Smooth muscle cell (in vitro differentiated cells): ENCODE data around the gene ARHGEF37. TPM values are rescaled to one million over a fixed set of nuclear protein-coding genes. Genes with fewer than 3 reads are reported as not detected.

Experiments used
- DNase-seq: peaks from one replicate; lab custom pipeline; 2025; ENCODE audit not compliant: unreplicated experiment; lab: John Stamatoyannopoulos, UW
- H2AFZ ChIP-seq: fragments of 200-600 bp; sonication (generic); 2 replicates; pipeline ENCODE4 v1.6.0; 2016; ENCODE audit warnings: antibody characterized with exemption, low read depth, mild to moderate bottlenecking
- H3F3A ChIP-seq: fragments of 200-600 bp; sonication (generic); 2 replicates; pipeline ENCODE4 v1.6.0; 2017; ENCODE audit warnings: antibody characterized with exemption, low read depth
- H3K27ac ChIP-seq: fragments of 200-600 bp; sonication (generic); 2 replicates; pipeline ENCODE4 v1.5.1; 2016; ENCODE audit warnings: low read depth, mild to moderate bottlenecking
- H3K27me3 ChIP-seq: fragments of 200-600 bp; sonication (generic); 2 replicates; pipeline ENCODE4 v1.6.1; 2016; ENCODE audit warnings: low read depth, mild to moderate bottlenecking
- H3K36me3 ChIP-seq: fragments of 200-600 bp; sonication (generic); 2 replicates; pipeline ENCODE4 v1.5.1; 2016; ENCODE audit warnings: low read depth
- H3K4me1 ChIP-seq: fragments of 200-600 bp; sonication (generic); 2 replicates; pipeline ENCODE4 v1.5.1; 2016; ENCODE audit warnings: low read depth
- H3K4me2 ChIP-seq: fragments of 200-600 bp; sonication (generic); 2 replicates; pipeline ENCODE4 v1.6.0; 2016; ENCODE audit warnings: mild to moderate bottlenecking
- H3K4me3 ChIP-seq: fragments of 200-600 bp; sonication (generic); 2 replicates; pipeline ENCODE4 v1.5.1; 2016; ENCODE audit warnings: mild to moderate bottlenecking
- H3K79me2 ChIP-seq: fragments of 200-600 bp; sonication (generic); 2 replicates; pipeline ENCODE4 v1.6.0; 2016; ENCODE audit warnings: low read depth, mild to moderate bottlenecking
- H3K9ac ChIP-seq: fragments of 200-600 bp; sonication (generic); 2 replicates; pipeline ENCODE4 v1.6.0; 2016; ENCODE audit warnings: low read depth
- H3K9me3 ChIP-seq: fragments of 200-600 bp; sonication (generic); replicated peaks from 2 replicates; pipeline ENCODE4 v1.5.1; 2016; ENCODE audit warnings: low read depth
- H4K20me1 ChIP-seq: fragments of 200-600 bp; sonication (generic); 2 replicates; pipeline ENCODE4 v1.6.0; 2016; ENCODE audit warnings: low read depth
- WGBS: methylation state at CpG from one replicate; pipeline ENCODE4 v1.1.7; 2016; ENCODE audit warnings: low lambda C conversion rate; 5-methylcytosine and 5-hydroxymethylcytosine counted together
- polyA plus RNA-seq: library from polyadenylated mRNA; unstranded; fragments of >200 nt; fragmentation: Nextera tagmentation; extraction: Ambion mirVana; gene quantifications from 2 replicates; pipeline ENCODE4 v1.2.1, GENCODE V29; 2016
- total RNA-seq: library from RNA; depleted of rRNA; stranded (reverse); fragments of >200 nt; gene quantifications from 2 replicates; pipeline ENCODE4 v1.2.3, GENCODE V29; 2014
- TF ChIP-seq, protein P1 (sequence below): fragments of 200-600 bp; sonication (generic); IDR thresholded peaks from 2 replicates; pipeline ENCODE4 v1.5.1; 2017; ENCODE audit warnings: borderline replicate concordance, mild to moderate bottlenecking, antibody characterized with exemption; ENCODE audit not compliant: insufficient read depth, poor library complexity, severe bottlenecking

Gene ARHGEF37
- total and polyA plus RNA-seq, 2 experiments from 2014 or later = 0.70 to 1.4 TPM

DNA sequence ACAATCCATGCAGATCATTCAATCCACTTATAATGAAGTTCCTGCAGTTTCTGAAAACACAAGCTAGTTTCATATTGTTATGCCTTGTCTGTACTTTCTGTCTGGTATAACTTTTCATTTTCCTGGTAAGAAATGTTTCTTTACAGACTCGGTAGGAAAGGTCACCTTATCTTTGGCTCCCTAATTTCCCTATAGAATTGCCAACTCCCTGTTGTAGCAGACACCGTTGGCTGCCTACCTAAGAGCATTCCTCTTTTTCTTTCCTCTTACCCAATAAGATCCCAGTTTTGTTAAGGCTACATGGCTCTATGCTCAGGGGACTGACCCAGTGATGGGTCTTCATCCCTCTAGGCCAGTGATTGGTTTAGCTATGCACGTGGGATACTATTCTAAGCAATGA lies 6.2 kb upstream of the ARHGEF37 start:
- 92% methylated on average over 3 of the region's 3 CpGs for WGBS
- H4K20me1 ChIP-seq = no peaks in the 10 kb centered on the region
- TF ChIP-seq, protein P1, sequence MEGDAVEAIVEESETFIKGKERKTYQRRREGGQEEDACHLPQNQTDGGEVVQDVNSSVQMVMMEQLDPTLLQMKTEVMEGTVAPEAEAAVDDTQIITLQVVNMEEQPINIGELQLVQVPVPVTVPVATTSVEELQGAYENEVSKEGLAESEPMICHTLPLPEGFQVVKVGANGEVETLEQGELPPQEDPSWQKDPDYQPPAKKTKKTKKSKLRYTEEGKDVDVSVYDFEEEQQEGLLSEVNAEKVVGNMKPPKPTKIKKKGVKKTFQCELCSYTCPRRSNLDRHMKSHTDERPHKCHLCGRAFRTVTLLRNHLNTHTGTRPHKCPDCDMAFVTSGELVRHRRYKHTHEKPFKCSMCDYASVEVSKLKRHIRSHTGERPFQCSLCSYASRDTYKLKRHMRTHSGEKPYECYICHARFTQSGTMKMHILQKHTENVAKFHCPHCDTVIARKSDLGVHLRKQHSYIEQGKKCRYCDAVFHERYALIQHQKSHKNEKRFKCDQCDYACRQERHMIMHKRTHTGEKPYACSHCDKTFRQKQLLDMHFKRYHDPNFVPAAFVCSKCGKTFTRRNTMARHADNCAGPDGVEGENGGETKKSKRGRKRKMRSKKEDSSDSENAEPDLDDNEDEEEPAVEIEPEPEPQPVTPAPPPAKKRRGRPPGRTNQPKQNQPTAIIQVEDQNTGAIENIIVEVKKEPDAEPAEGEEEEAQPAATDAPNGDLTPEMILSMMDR = no peak

DNA sequence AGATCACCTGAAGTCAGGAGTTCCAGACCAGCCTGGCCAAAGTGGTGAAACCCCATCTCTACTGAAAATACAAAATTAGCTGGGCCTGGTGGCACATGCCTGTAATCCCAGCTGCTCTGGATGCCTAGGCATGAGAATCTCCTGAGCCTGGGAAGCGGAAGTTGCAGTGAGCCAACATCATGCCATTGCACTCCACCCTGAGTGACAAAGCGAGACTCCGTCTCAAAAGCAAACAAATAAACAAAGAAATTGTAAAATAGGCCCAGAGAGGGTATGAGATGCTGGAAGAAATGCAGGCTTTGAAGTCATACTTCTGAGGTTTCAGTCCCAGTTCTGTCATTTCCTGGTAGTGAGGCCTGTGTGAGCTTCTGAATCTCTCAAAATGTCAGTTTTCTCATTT lies 5.3 kb upstream of the ARHGEF37 start:
- Histone ChIP-seq H3K79me2 (no peaks in the 10 kb centered on the region), H3K36me3 (no peaks in the 10 kb centered on the region), H3K27ac (no peak overlapping the region), H3K4me1 (peaks cover 10% of the 10 kb centered on the region), H3F3A (no peaks in the 10 kb centered on the region), H3K4me2 (no peak overlapping the region), H3K9ac (no peak overlapping the region), H3K27me3 (peaks cover 18% of the 10 kb centered on the region), H4K20me1 (no peaks in the 10 kb centered on the region), H3K9me3 (no peaks in the 10 kb centered on the region), H3K4me3 (no peak overlapping the region), H2AFZ (no peak overlapping the region)
- 90% methylated on average over 3 of the region's 3 CpGs for WGBS
- DNase-seq = no peak
- TF ChIP-seq, protein P1 = no peak

More for the DNA sequence above, 6.2 kb upstream of the ARHGEF37 start:
- no peak overlapping the region for H3K4me2 ChIP-seq
- peaks cover 6% of the 10 kb centered on the region for H3K4me1 ChIP-seq
- no peak overlapping the region for H2AFZ ChIP-seq
- no peak overlapping the region for H3K4me3 ChIP-seq
- DNase-seq = no peak
- H3F3A ChIP-seq = no peaks in the 10 kb centered on the region
- H3K9me3 ChIP-seq = no peaks in the 10 kb centered on the region
- no peaks in the 10 kb centered on the region for H3K79me2 ChIP-seq
- H3K36me3 ChIP-seq = no peaks in the 10 kb centered on the region
- no peak overlapping the region for H3K9ac ChIP-seq
- peaks cover 9% of the 10 kb centered on the region for H3K27me3 ChIP-seq
- H3K27ac ChIP-seq = no peak overlapping the region

DNA sequence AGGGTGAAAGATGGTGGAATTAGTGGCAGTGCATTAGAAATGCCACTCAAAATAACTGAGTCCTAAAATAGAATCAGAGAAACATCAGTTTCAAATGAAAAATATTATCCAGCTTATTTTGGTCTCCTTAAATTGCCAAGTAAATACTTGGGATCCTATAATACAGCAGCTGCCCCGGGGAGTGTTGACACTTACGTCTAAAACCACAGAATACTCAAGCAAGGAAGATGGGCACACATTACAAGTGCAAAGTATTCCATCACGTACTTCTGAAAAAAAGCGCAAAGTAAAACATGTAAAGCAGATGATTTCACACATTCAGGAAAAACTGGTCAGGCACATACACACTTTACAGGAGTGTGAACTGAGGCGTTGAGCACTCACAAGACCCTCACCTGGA lies 2.4 kb upstream of the ARHGEF37 start:
- no peaks in the 10 kb centered on the region for H3F3A ChIP-seq
- peaks cover 19% of the 10 kb centered on the region for H3K27me3 ChIP-seq
- H3K27ac ChIP-seq = no peak overlapping the region
- H3K4me1 ChIP-seq = peaks cover 11% of the 10 kb centered on the region
- H2AFZ ChIP-seq = no peak overlapping the region
- no peak overlapping the region for H3K4me2 ChIP-seq
- TF ChIP-seq, protein P1 = no peak
- H3K79me2 ChIP-seq = no peaks in the 10 kb centered on the region
- 71% methylated on average over 5 of the region's 5 CpGs for WGBS
- no peaks in the 10 kb centered on the region for H3K36me3 ChIP-seq
- H3K9me3 ChIP-seq = no peaks in the 10 kb centered on the region
- H3K9ac ChIP-seq = no peak overlapping the region
- H3K4me3 ChIP-seq = no peak overlapping the region
- H4K20me1 ChIP-seq = no peaks in the 10 kb centered on the region
- DNase-seq = no peak

DNA sequence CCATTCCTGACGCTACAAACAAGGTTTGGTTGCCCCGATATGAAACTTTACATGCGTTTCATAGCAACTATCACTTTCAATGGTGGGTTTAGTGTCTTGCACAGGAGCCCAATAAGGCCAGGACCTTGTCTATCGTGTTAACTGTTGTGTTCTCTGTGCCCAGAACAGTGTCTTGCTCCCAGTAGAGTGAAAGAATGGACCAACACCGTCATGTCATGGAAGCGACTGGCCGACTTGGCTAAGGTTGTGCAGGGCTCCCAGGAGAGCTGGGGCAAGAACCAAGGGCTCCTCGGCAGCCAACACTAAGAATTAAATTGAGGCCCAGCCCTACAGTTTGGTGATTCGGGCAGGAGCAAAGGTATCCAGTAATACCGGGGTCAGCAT lies 498 bp upstream of the ARHGEF37 start:
- Histone ChIP-seq H3K27me3 (peaks cover 14% of the 10 kb centered on the region), H3K4me1 (peaks cover 11% of the 10 kb centered on the region), H3K9me3 (no peaks in the 10 kb centered on the region), H3K4me2 (peak overlapping the region; percentile 95), H3K27ac (no peak overlapping the region), H3F3A (no peaks in the 10 kb centered on the region), H3K79me2 (no peaks in the 10 kb centered on the region), H3K36me3 (no peaks in the 10 kb centered on the region), H4K20me1 (no peaks in the 10 kb centered on the region), H3K4me3 (peak overlapping the region; percentile 64), H3K9ac (peak overlapping the region; percentile 33), H2AFZ (peak overlapping the region; percentile 90)
- DNase-seq = no peak
- 60% methylated on average over 10 of the region's 10 CpGs for WGBS
- TF ChIP-seq, protein P1 = no peak
